ENCODE results near the gene SERPINB10. TPM values are rescaled to one million over a fixed set of nuclear protein-coding genes. Genes with fewer than 3 reads are reported as not detected.

The SERPINB10 gene
- total and polyA plus RNA-seq, 9 donors = 2.0 TPM; not detected in 8

DNA sequence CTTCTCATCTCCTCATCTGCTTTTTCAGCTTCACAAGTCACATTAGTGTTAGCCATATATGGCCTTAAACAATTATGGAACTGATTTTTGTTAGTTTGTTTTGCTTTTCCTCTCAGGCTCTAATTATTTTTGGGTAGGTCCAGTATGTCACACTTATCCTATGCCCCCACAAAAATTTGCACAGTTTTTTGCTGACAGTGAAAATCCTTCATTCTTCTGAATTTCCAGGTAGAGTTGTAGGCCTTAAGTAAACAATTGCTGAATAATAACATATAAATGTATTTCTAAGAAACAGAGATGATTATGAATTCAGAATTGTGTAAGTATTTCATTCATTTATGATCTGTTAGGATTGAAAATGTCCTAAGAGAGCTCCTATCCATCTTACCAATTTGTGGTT lies 8.6 kb upstream of the SERPINB10 start:
- TF ChIP-seq EP300 (IDR thresholded peaks at IDR 0.05) = no peak
- no peak for TF ChIP-seq POLR2A (IDR thresholded peaks at IDR 0.05)
- no peak for TF ChIP-seq CTCF (IDR thresholded peaks at IDR 0.05)
- Histone ChIP-seq H3K27ac (no peak overlapping the region), H3K27me3 (no peaks in the 10 kb centered on the region), H3K9me3 (no peaks in the 10 kb centered on the region), H3K4me3 (no peak overlapping the region), H3K4me1 (ENCODE audit: insufficient read depth) (no peaks in the 10 kb centered on the region), H3K36me3 (no peaks in the 10 kb centered on the region)
- DNase-seq = no peak
- intact Hi-C loops (cut with DNase I) = no loop called here

DNA sequence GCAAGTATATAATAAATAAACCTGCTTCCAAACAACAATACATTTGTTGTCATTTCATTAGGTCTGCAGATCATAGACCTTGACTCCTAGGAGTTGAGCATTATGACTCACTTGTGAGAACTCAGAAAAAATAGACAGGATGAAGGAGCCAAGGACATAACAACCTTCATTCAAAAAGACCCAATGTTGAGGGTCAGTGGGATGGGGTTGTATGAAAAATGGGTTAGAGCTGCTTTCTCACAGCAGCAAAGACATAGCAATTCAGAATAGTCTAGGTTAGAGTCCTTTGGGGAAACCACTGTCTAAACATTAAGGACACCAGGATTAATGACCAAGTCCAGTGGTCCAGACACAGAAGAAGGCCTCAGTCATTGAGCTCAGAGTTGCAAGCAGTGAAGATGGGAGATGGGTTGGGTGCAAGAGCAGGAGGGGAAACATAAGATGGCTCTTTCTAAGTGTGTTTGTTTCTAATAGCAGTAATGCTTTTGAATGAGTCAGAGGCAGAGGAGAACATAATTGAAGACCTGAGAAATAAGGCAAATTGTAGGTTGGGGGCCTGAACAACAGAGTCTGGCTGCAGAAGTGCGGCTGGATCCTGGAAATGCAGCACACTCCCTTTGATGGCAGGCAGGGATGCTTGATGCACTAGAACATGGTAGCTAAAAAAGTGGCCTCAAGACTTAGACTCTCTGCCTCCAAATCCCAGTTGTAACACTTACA lies 3.7 kb upstream of the SERPINB10 start:
- no peak for DNase-seq
- H3K4me1 ChIP-seq (ENCODE audit: insufficient read depth) = no peaks in the 10 kb centered on the region
- WGBS, 3 donors = 90 to 97% (median 94%) methylated on average over 1 of the region's 1 CpG
- no peak overlapping the region for H3K27ac ChIP-seq
- H3K27me3 ChIP-seq = no peaks in the 10 kb centered on the region
- H3K4me3 ChIP-seq = no peak overlapping the region
- H3K36me3 ChIP-seq = no peaks in the 10 kb centered on the region
- H3K9me3 ChIP-seq = no peaks in the 10 kb centered on the region
- intact Hi-C loops (cut with DNase I) = no loop called here
- TF ChIP-seq EP300 (IDR thresholded peaks at IDR 0.05) (no peak), CTCF (IDR thresholded peaks at IDR 0.05) (no peak), POLR2A (IDR thresholded peaks at IDR 0.05) (no peak)

- H3K27ac ChIP-seq = no peak overlapping the region
- no peaks in the 10 kb centered on the region for H3K4me1 ChIP-seq (ENCODE audit: insufficient read depth)
- TF ChIP-seq CTCF (IDR thresholded peaks at IDR 0.05) = no peak
- TF ChIP-seq POLR2A (IDR thresholded peaks at IDR 0.05) = no peak
- no peak for TF ChIP-seq EP300 (IDR thresholded peaks at IDR 0.05)
- no peaks in the 10 kb centered on the region for H3K27me3 ChIP-seq
- no peak overlapping the region for H3K4me3 ChIP-seq
- no peak for DNase-seq
- WGBS, 3 donors = 27 to 35% (median 27%) methylated on average over 1 of the region's 1 CpG
- intact Hi-C loops (cut with DNase I) = no loop called here
- no peaks in the 10 kb centered on the region for H3K36me3 ChIP-seq
- H3K9me3 ChIP-seq = no peaks in the 10 kb centered on the region
These were observed 3.1 kb upstream of the SERPINB10 start for GRCh38 chr18:63904694-63905093.

GRCh38 chr18:63905361-63905760 lies 2.4 kb upstream of the SERPINB10 start:
- H3K4me1 ChIP-seq (ENCODE audit: insufficient read depth) = no peaks in the 10 kb centered on the region
- no peaks in the 10 kb centered on the region for H3K27me3 ChIP-seq
- H3K36me3 ChIP-seq = no peaks in the 10 kb centered on the region
- H3K27ac ChIP-seq = no peak overlapping the region
- intact Hi-C loops (cut with DNase I) = no loop called here
- no peak for DNase-seq
- WGBS, 3 donors = 91 to 93% (median 91%) methylated on average over 2 of the region's 2 CpGs
- no peak for TF ChIP-seq CTCF (IDR thresholded peaks at IDR 0.05)
- TF ChIP-seq EP300 (IDR thresholded peaks at IDR 0.05) = no peak
- no peak for TF ChIP-seq POLR2A (IDR thresholded peaks at IDR 0.05)
- H3K4me3 ChIP-seq = no peak overlapping the region
- H3K9me3 ChIP-seq = no peaks in the 10 kb centered on the region
